WERI-Rb-1 (cell line): ENCODE results near the gene TUB.

ENCODE experiments used
- DNase-seq: peaks from one replicate; pipeline ENCODE4 v3.0.0-alpha.2; 2020
- H3K27ac ChIP-seq: fragments of 250-450 bp; sonication (Bioruptor Pico); 2 replicates; pipeline ENCODE4 v1.5.1; 2020; ENCODE audit warnings: mild to moderate bottlenecking, moderate library complexity
- H3K27me3 ChIP-seq: fragments of 250-450 bp; sonication (Bioruptor Pico); 2 replicates; pipeline ENCODE4 v1.5.1; 2021; ENCODE audit warnings: mild to moderate bottlenecking, low read depth, moderate library complexity; ENCODE audit not compliant: insufficient read depth, severe bottlenecking
- H3K36me3 ChIP-seq: fragments of 250-450 bp; sonication (Bioruptor Pico); 2 replicates; pipeline ENCODE4 v1.5.1; 2020; ENCODE audit warnings: mild to moderate bottlenecking, moderate library complexity
- H3K4me3 ChIP-seq: 2 replicates; pipeline ENCODE4 v1.5.1; 2011; ENCODE audit warnings: low read depth, mild to moderate bottlenecking, control low read depth, low read length
- H3K9me3 ChIP-seq: fragments of 250-450 bp; sonication (Bioruptor Pico); 2 replicates; pipeline ENCODE4 v1.5.1; 2021; ENCODE audit warnings: mild to moderate bottlenecking, moderate library complexity; ENCODE audit not compliant: severe bottlenecking
- TF ChIP-seq, protein P1 (sequence below): IDR thresholded peaks from 2 replicates; pipeline ENCODE4 v1.5.1; 2011; ENCODE audit warnings: low read depth, mild to moderate bottlenecking, control low read depth, inconsistent platforms, low read length

The TUB gene

DNA sequence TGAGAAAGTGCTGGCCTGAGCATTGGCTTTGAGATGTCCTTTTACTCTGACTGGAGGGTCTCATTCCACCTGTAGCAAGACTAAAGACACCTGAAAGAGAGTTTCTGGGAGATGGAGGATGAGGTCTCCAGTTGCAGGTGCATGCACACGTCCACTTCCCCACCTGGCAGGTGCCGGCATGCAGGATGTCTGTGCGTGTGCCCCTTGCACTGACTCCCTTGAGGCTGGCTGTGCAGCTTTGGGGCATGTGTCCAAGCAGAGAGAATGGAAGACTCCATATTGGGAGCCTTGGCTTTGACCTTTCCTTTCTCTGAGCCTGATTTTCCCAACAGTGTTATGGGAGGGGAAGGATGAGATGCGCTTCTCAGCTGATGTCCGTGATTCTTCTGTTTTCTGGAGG, 44.0 kb upstream of the TUB start:
- Histone ChIP-seq H3K9me3 (no peaks in the 10 kb centered on the region), H3K4me3 (no peak overlapping the region), H3K27me3 (no peaks in the 10 kb centered on the region), H3K36me3 (no peaks in the 10 kb centered on the region), H3K27ac (no peak overlapping the region)
- TF ChIP-seq, protein P1, sequence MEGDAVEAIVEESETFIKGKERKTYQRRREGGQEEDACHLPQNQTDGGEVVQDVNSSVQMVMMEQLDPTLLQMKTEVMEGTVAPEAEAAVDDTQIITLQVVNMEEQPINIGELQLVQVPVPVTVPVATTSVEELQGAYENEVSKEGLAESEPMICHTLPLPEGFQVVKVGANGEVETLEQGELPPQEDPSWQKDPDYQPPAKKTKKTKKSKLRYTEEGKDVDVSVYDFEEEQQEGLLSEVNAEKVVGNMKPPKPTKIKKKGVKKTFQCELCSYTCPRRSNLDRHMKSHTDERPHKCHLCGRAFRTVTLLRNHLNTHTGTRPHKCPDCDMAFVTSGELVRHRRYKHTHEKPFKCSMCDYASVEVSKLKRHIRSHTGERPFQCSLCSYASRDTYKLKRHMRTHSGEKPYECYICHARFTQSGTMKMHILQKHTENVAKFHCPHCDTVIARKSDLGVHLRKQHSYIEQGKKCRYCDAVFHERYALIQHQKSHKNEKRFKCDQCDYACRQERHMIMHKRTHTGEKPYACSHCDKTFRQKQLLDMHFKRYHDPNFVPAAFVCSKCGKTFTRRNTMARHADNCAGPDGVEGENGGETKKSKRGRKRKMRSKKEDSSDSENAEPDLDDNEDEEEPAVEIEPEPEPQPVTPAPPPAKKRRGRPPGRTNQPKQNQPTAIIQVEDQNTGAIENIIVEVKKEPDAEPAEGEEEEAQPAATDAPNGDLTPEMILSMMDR = no peak
- DNase-seq = no peak

DNA sequence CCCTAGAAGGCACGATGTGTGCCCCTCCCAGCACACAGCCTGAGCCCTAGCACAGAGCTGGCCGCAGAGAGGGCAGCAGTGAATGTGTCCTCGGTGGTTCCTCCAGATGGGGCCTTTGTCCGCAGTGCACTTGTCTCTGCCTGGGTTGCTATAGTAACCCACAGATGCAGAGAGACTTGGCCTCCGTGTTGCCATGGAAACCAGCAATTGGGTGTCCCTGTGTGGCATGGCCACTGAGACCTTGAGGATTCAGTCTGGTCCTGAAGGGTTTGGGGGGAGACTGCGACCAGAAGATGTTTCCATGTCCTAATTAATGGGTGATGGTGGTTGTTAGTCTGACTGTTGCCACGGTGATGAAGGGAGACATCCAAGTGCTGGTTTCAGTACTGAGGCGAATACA, 42.6 kb upstream of the TUB start:
- no peak overlapping the region for H3K27ac ChIP-seq
- no peaks in the 10 kb centered on the region for H3K9me3 ChIP-seq
- DNase-seq = no peak
- TF ChIP-seq, protein P1 = no peak
- H3K4me3 ChIP-seq = no peak overlapping the region
- no peaks in the 10 kb centered on the region for H3K36me3 ChIP-seq
- H3K27me3 ChIP-seq = no peaks in the 10 kb centered on the region

DNA sequence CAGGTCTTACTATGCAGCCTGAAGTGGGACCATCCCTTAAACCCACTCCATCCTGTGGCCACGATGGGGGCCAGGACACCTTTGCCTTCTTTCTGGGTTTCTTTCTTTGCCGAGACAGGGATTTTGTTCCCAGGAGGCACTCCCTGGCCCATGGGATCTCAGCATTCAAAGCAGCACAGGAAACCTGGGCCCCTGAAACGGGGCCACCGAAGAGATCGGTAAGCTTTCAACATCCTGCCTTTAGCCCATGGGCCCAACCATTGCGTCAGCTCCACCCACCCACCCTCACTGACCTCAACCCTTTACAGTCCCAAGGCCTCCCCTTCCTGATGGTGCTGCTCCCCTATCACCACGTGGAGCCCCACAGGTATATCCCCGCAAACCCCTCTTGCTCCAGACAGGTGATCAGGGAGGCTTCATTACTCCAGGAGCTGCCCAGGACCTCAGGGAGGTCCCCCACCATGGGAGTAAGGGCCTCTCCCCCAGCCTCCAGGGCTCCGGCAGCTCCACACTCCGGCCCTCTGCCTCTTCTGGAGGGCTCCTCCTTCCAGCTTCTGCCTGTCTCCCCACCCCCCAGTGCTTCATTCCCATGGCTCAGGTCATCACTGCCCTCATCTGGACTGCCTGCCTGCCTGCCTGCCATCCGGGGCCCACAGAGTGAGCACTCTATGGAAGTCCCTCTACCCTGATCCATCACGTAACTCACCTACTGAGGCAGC, 42.0 kb upstream of the TUB start:
- Histone ChIP-seq H3K27me3 (no peaks in the 10 kb centered on the region), H3K4me3 (no peak overlapping the region), H3K9me3 (no peaks in the 10 kb centered on the region), H3K27ac (no peak overlapping the region), H3K36me3 (no peaks in the 10 kb centered on the region)
- TF ChIP-seq, protein P1 = no peak
- no peak for DNase-seq

DNA sequence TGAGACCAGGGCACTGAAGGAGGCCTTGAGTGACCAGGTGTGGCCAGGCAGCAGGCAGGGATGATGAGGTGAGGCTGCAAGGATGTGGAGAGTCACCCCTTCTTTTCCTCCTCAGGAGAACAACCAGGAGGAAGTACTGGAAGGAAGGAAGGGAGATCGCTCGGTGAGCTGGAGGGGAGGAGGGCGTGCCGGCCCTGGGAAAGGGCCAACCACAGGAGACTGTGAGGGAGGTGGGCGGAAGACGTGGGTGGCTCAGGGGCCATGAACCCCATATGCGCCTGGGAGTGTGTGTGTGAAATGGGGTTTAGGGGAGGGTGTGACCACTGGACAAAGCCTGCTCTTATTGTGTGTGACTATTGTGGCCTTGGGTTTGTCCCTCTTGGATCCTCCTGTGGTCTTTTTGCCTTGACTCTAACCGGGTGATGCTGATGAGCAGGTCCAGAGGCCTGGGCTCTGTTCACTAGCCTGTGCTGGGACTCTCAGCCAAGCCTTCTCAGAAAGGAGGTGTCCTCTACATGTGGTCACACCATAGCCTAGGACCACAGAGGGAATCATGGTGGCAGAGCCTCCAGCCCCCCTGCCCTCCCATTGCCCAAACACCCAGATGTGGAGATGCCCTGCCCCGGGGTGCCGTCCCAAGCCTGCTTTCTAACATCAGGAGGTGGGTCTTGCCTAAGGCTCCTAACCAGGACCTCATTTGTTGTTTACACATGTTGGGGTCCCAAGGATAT, 41.3 kb upstream of the TUB start:
- H3K36me3 ChIP-seq = no peaks in the 10 kb centered on the region
- no peaks in the 10 kb centered on the region for H3K9me3 ChIP-seq
- no peak overlapping the region for H3K4me3 ChIP-seq
- no peaks in the 10 kb centered on the region for H3K27me3 ChIP-seq
- H3K27ac ChIP-seq = no peak overlapping the region
- no peak for DNase-seq
- TF ChIP-seq, protein P1 = no peak

DNA sequence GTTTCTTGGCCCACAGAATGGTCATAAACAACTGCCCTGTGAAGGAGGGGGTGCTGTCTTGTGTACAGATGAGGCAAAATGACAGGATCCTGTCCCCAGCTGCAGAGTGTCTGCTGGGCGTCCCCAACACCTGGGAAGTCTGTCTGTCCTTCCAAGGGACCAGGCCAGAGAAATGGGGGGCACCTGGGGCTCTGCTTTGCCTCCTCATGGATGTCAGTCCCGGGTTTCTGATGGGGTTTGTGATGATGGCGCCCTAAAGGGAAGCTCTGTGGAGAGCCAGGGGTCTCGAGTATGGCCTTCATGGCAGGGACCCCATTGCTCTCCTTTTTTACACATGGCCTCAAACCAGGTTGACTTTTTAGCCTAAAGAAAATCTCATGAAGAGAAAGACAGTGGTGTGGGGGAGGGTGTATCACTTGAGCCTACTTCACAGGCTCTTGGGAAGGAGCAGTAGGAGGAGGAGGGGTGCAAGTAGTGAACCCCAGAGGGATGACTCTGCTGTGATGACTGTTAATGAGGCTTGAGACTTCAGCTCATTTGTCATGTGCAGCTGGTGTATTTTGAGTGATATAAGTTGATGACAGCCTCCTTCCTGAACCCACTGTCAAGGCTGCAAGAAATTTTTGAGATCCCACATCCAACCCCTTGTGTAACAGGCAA, 40.6 kb upstream of the TUB start:
- H3K27me3 ChIP-seq = no peaks in the 10 kb centered on the region
- no peak for DNase-seq
- no peaks in the 10 kb centered on the region for H3K36me3 ChIP-seq
- TF ChIP-seq, protein P1 = no peak
- no peak overlapping the region for H3K27ac ChIP-seq
- H3K9me3 ChIP-seq = no peaks in the 10 kb centered on the region
- no peak overlapping the region for H3K4me3 ChIP-seq
